Esophagus squamous epithelium (tissue), 5 donors: Measurements from ENCODE around the gene IDUA. TPM values are rescaled to one million over a fixed set of nuclear protein-coding genes. Genes with fewer than 3 reads are reported as not detected.

ENCODE experiments used
- DNase-seq: peaks from one replicate; lab custom pipeline; 2025; lab: John Stamatoyannopoulos, UW
- H3K27ac ChIP-seq, 4 donors: fragments of 200-600 bp; sonication (generic); one replicate each; pipeline ENCODE4 v1.5.1; 2016 to 2019; ENCODE audit warnings: mild to moderate bottlenecking in 1 of 4
- H3K27me3 ChIP-seq, 4 donors: fragments of 200-600 bp; sonication (generic); 1 replicate in 3 of 4; 2 replicates in 1 of 4; pipeline versions ENCODE4 v1.5.1 to v1.6.0; 2017 to 2021; ENCODE audit warnings: antibody characterized with exemption in 1 of 4
- H3K36me3 ChIP-seq, 3 donors: fragments of 200-600 bp; sonication (generic); one replicate each; pipeline ENCODE4 v1.5.1; 2016 to 2019
- H3K4me1 ChIP-seq, 3 donors: fragments of 200-600 bp; sonication (generic); one replicate each; pipeline ENCODE4 v1.5.1; 2017 to 2019
- H3K4me3 ChIP-seq, 4 donors: fragments of 200-600 bp; sonication (generic); 1 replicate in 3 of 4; 2 replicates in 1 of 4; pipeline ENCODE4 v1.5.1; 2016 to 2019; ENCODE audit warnings: mild to moderate bottlenecking in 2 of 4, moderate library complexity in 1 of 4
- H3K9me3 ChIP-seq, 3 donors: fragments of 200-600 bp; sonication (generic); one replicate each; pipeline ENCODE4 v1.5.1; 2016 to 2019
- POLR2A ChIP-seq, 4 donors: fragments of 450-650 bp; IDR thresholded peaks; one replicate each; pipeline ENCODE4 v1.6.1; 2017; ENCODE audit warnings: antibody characterized with exemption in 4 of 4, mild to moderate bottlenecking in 4 of 4, moderate library complexity in 3 of 4
- WGBS, 2 donors: methylation state at CpG; one replicate each; pipeline ENCODE4 v1.1.5; 2018; 5-methylcytosine and 5-hydroxymethylcytosine counted together
- intact Hi-C: fragments of 100-400 bp; cut with DNase I; formaldehyde crosslinking; loops from one replicate; pipeline ENCODE4 v1.15.0; 2022
- total RNA-seq, 4 donors: library from RNA; depleted of rRNA; stranded (reverse); fragments of >200 nt; gene quantifications; one replicate each; pipeline ENCODE4 v1.1.0, GENCODE V29; 2016
- TF ChIP-seq, protein P1 (sequence below), 6 experiments: fragments of 450-650 bp in 4 of 6; fragments of 200-600 bp in 2 of 6; sonication (generic) in 2 of 6; IDR thresholded peaks; one replicate each; pipeline ENCODE4 v1.5.1; 2016 to 2019; ENCODE audit warnings: antibody characterized with exemption in 6 of 6, mild to moderate bottlenecking in 4 of 6, moderate library complexity in 4 of 6
- donor health status: DM: yes; HTN: yes; CAD: no.

The IDUA gene
- total RNA-seq, 4 donors from 2014 or later = 4.3 to 20.5 (median 14.1) TPM

DNA sequence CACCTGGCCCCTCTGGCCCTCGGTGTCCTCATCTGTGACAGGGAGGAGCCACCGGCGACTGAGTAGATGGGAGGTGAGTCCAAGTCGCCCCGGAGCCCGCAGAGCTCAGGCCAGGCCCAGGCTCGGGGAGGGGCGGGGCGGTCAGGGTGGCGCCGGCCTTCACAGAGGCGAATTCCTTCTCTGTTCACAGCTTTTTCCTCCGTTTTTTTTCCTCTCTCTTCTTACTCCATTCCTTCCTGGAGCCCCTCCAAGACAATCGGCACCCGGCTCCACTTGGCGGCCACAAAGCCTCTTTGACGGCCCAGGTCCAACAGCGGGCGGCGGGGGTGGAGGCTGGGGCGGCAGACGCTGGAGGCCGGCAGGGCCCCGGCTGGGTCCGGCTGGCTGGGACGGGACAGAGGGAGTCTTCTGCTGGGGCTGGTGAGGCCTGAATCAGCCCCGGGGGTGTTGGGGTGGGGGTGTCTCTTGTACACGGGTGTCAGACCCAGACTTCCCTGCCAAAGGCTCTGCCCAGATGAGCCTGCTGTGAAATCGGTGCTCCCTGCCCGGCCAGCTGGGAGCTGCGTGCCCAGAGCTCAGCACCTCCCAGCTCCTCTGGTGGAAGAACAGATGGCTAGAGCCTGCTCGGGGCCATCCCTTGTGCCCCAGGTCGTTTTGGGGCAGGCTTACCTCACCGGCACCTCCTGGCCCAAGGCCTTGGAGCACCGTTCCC, 47.2 kb downstream of the IDUA start:
- intact Hi-C loops = no loop called here
- H3K27ac ChIP-seq = peak overlapping the region in 2 of 4 donors; percentile 6 to 62
- H3K9me3 ChIP-seq = no peaks in the 10 kb centered on the region
- peaks cover 3 to 33% (median 9%) of the 10 kb centered on the region in 3 donors for H3K4me1 ChIP-seq
- no peaks in the 10 kb centered on the region for H3K36me3 ChIP-seq
- no peak for DNase-seq
- no peak for TF ChIP-seq POLR2A (IDR thresholded peaks at IDR 0.05)
- TF ChIP-seq, protein P1, sequence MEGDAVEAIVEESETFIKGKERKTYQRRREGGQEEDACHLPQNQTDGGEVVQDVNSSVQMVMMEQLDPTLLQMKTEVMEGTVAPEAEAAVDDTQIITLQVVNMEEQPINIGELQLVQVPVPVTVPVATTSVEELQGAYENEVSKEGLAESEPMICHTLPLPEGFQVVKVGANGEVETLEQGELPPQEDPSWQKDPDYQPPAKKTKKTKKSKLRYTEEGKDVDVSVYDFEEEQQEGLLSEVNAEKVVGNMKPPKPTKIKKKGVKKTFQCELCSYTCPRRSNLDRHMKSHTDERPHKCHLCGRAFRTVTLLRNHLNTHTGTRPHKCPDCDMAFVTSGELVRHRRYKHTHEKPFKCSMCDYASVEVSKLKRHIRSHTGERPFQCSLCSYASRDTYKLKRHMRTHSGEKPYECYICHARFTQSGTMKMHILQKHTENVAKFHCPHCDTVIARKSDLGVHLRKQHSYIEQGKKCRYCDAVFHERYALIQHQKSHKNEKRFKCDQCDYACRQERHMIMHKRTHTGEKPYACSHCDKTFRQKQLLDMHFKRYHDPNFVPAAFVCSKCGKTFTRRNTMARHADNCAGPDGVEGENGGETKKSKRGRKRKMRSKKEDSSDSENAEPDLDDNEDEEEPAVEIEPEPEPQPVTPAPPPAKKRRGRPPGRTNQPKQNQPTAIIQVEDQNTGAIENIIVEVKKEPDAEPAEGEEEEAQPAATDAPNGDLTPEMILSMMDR (IDR thresholded peaks at IDR 0.05) = no peak
- peak overlapping the region in 2 of 4 donors; percentile 14 to 31 for H3K4me3 ChIP-seq
- 14 to 22% methylated on average over 11 to 13 of the region's 35 CpGs for whole genome bisulfite sequencing, 2 donors
- H3K27me3 ChIP-seq = peaks cover 0 to 78% (median 0%) of the 10 kb centered on the region in 4 donors

GRCh38 chr4:1035510-1035909, 48.7 kb downstream of the IDUA start:
- H3K36me3 ChIP-seq = no peaks in the 10 kb centered on the region
- no peak for DNase-seq
- H3K27me3 ChIP-seq = peaks cover 0 to 67% (median 0%) of the 10 kb centered on the region in 4 donors
- H3K4me3 ChIP-seq = no peak overlapping the region
- intact Hi-C loops = no loop called here
- WGBS, 2 donors = no CpG with 5 or more reads among the region's 26 CpGs
- H3K27ac ChIP-seq = no peak overlapping the region
- peaks cover 10 to 45% (median 20%) of the 10 kb centered on the region in 3 donors for H3K4me1 ChIP-seq
- no peaks in the 10 kb centered on the region for H3K9me3 ChIP-seq
- TF ChIP-seq, protein P1 (IDR thresholded peaks at IDR 0.05) = no peak
- TF ChIP-seq POLR2A (IDR thresholded peaks at IDR 0.05) = no peak

GRCh38 chr4:1036095-1036494, 49.3 kb downstream of the IDUA start:
- Histone ChIP-seq H3K4me1 (peaks cover 11 to 49% (median 21%) of the 10 kb centered on the region in 3 donors), H3K27me3 (peaks cover 0 to 67% (median 0%) of the 10 kb centered on the region in 4 donors), H3K4me3 (no peak overlapping the region), H3K27ac (no peak overlapping the region), H3K9me3 (no peaks in the 10 kb centered on the region), H3K36me3 (no peaks in the 10 kb centered on the region)
- intact Hi-C loops = no loop called here
- 40% methylated on average over 1 of the region's 15 CpGs; no CpG with 5 or more reads in 1 of the 2 donors for WGBS, 2 donors
- no peak for DNase-seq
- TF ChIP-seq POLR2A (IDR thresholded peaks at IDR 0.05) = no peak
- TF ChIP-seq, protein P1 (IDR thresholded peaks at IDR 0.05) = no peak

DNA sequence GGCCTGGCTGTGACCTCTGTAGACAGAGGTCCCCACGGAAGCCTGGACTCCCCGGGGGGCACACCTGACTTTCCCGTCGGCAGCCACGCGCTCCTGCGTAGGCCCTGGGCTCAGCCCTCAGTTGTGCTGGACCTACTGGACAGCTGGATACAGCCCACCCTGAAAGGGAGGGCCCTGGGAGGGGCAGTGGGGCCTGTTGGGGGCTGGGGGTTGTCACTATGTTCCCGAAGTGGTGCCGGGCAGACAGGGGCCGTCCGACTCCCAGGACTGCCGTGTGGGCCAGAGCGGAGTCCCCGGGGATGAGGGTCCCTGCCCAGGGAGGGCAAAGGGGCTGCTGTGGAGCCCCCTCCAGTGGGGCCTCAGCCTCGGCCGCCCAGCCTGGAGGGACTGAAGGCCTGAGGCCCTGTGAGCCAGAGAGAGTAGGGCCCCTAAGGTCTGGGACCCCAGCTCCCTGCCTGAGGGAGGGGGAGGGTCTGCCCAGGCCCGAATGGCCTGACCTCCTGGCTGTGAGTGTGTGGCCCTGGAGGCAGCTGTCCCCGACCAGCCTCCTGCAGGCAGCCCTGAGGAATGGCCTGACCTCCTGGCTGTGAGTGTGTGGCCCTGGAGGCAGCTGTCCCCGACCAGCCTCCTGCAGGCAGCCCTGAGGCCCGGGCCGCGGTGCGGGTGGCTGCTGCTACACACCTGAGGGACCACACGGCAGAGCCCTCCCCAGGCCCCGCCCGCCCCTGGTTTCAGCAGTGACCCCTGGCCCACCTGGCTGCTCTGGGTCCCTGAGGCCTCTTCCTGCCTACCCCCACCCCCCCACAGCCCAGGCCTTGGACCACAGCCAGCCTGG, 50.3 kb downstream of the IDUA start:
- Histone ChIP-seq H3K27me3 (peaks cover 0 to 60% (median 0%) of the 10 kb centered on the region in 4 donors), H3K36me3 (no peaks in the 10 kb centered on the region), H3K27ac (no peak overlapping the region), H3K4me3 (no peak overlapping the region), H3K4me1 (peaks cover 22 to 60% (median 30%) of the 10 kb centered on the region in 3 donors), H3K9me3 (no peaks in the 10 kb centered on the region)
- no peak for TF ChIP-seq POLR2A (IDR thresholded peaks at IDR 0.05)
- TF ChIP-seq, protein P1 (IDR thresholded peaks at IDR 0.05) = no peak
- intact Hi-C loops = no loop called here
- DNase-seq = no peak
- WGBS, 2 donors = 87% methylated on average over 6 of the region's 26 CpGs; no CpG with 5 or more reads in 1 of the 2 donors
